ENCODE measurements around the gene TGFA.

- TF ChIP-seq TEAD4 (CRISPR knock-in tag; IDR thresholded peaks at IDR 0.05) (no peak), USF2 (CRISPR knock-in tag; IDR thresholded peaks at IDR 0.05) (no peak), CTCF (IDR thresholded peaks at IDR 0.05) (no peak), TCF7 (CRISPR knock-in tag; IDR thresholded peaks at IDR 0.05; ENCODE audit: low read depth) (no peak), JUN (CRISPR knock-in tag; IDR thresholded peaks at IDR 0.05) (no peak), AFF4 (CRISPR knock-in tag; IDR thresholded peaks at IDR 0.05; ENCODE audit: borderline replicate concordance) (no peak), NR1H2 (CRISPR knock-in tag; IDR thresholded peaks at IDR 0.05) (no peak), IRF2 (CRISPR knock-in tag; IDR thresholded peaks at IDR 0.05; ENCODE audit: borderline replicate concordance, low read depth) (no peak), SP1 (CRISPR knock-in tag; conservative IDR thresholded peaks at IDR 0.05) (no peak), FOXJ3 (CRISPR knock-in tag; IDR thresholded peaks at IDR 0.05; ENCODE audit: borderline replicate concordance) (no peak), STAT6 (CRISPR knock-in tag; conservative IDR thresholded peaks at IDR 0.05; ENCODE audit: low read depth) (no peak)
Measured at GRCh38 chr2:70513738-70514137, 39.9 kb downstream of the TGFA start.

All from WTC11 (cell line).